A673 (cell line): ENCODE data around the gene POMP. TPM values are rescaled to one million over a fixed set of nuclear protein-coding genes. Genes with fewer than 3 reads are reported as not detected.

Experiments used
- BruUV-seq: library from RNA; stranded (reverse); fragments of 400-500 nt; replicated peaks from 2 replicates; lab custom pipeline; 2021; lab: Mats Ljungman, UMichigan
- CTCF ChIA-PET: fragments of 300-600 bp; sonication (Branson Sonifier 250); formaldehyde crosslinking; loops from one replicate; lab custom pipeline; 2022; ENCODE audit warnings: antibody characterized with exemption; lab: Charles Lee
- POLR2A ChIA-PET: fragments of 300-600 bp; sonication (Branson Sonifier 250); formaldehyde crosslinking; loops from one replicate; lab custom pipeline; 2022; ENCODE audit warnings: antibody characterized with exemption; ENCODE audit not compliant: low non-redundant PET; lab: Charles Lee
- DNase-seq: peaks from one replicate; pipeline ENCODE4 v3.0.0-alpha.2; 2015; ENCODE audit warnings: low spot score
- H3K27ac ChIP-seq: fragments of 200-600 bp; sonication (generic); 2 replicates; pipeline ENCODE4 v1.5.1; 2016; ENCODE audit warnings: mixed run types, low read depth, mild to moderate bottlenecking, mixed read lengths, antibody characterized with exemption, low read length; ENCODE audit not compliant: poor library complexity, severe bottlenecking
- H3K27me3 ChIP-seq: fragments of 200-600 bp; sonication (generic); replicated peaks from 2 replicates; pipeline ENCODE4 v1.6.1; 2017; ENCODE audit warnings: mixed run types, low read depth, mild to moderate bottlenecking, mixed read lengths, antibody characterized with exemption, low read length; ENCODE audit not compliant: insufficient read depth, poor library complexity
- H3K36me3 ChIP-seq: fragments of 200-600 bp; sonication (generic); 2 replicates; pipeline ENCODE4 v1.6.1; 2016; ENCODE audit warnings: mixed run types, mild to moderate bottlenecking, mixed read lengths, antibody characterized with exemption, low read length; ENCODE audit not compliant: insufficient read depth, poor library complexity, severe bottlenecking
- H3K4me1 ChIP-seq: fragments of 200-600 bp; sonication (generic); 2 replicates; pipeline ENCODE4 v1.6.1; 2017; ENCODE audit warnings: mixed run types, mild to moderate bottlenecking, mixed read lengths, antibody characterized with exemption, low read length; ENCODE audit not compliant: insufficient read depth, poor library complexity, severe bottlenecking
- H3K4me3 ChIP-seq: fragments of 200-600 bp; sonication (generic); 2 replicates; pipeline ENCODE4 v1.5.1; 2016; ENCODE audit warnings: low read depth, mixed run types, mild to moderate bottlenecking, mixed read lengths, low read length; ENCODE audit not compliant: poor library complexity, severe bottlenecking
- H3K9me3 ChIP-seq: fragments of 200-600 bp; sonication (generic); 2 replicates; pipeline ENCODE4 v1.6.1; 2016; ENCODE audit warnings: mixed run types, low read depth, mild to moderate bottlenecking, mixed read lengths, antibody characterized with exemption, low read length; ENCODE audit not compliant: poor library complexity, severe bottlenecking
- CTCF ChIP-seq: fragments of 300-800, 200-600 bp; sonication (generic); conservative IDR thresholded peaks from 2 replicates; pipeline ENCODE4 v1.5.1; 2017; ENCODE audit warnings: low read depth, mild to moderate bottlenecking, antibody characterized with exemption, low read length, moderate library complexity, mixed read lengths
- EZH2 ChIP-seq: fragments of 200-600 bp; sonication (generic); IDR thresholded peaks from 2 replicates; pipeline ENCODE4 v1.6.1; 2017; ENCODE audit warnings: borderline replicate concordance, low read depth, mild to moderate bottlenecking, mixed read lengths, antibody characterized with exemption, low read length; ENCODE audit not compliant: poor library complexity, severe bottlenecking
- intact Hi-C: fragments of 100-400 bp; cut with micrococcal nuclease; formaldehyde crosslinking; loops from one replicate; pipeline ENCODE4 v1.10.0; 2022; ENCODE audit not compliant: unreplicated experiment
- total RNA-seq: library from RNA; stranded (reverse); gene quantifications from 2 replicates; pipeline ENCODE4 v1.2.3, GENCODE V29; 2021

Gene POMP
- total RNA-seq, 1 experiment from 2014 or later = 185 TPM

- peaks cover 13% of the 10 kb centered on the region for H3K4me1 ChIP-seq
- H3K36me3 ChIP-seq = no peaks in the 10 kb centered on the region
- DNase-seq = no peak
- CTCF ChIA-PET = no interaction called here
- intact Hi-C loops = no loop called here
- H3K27ac ChIP-seq = no peak overlapping the region
- no peaks in the 10 kb centered on the region for H3K9me3 ChIP-seq
- POLR2A ChIA-PET = no interaction called here
- TF ChIP-seq EZH2 (no peak), CTCF (no peak)
- no TSS peak for BruUV-seq
- no peaks in the 10 kb centered on the region for H3K27me3 ChIP-seq
- no peak overlapping the region for H3K4me3 ChIP-seq
These were observed 7.0 kb upstream of the POMP start for GRCh38 chr13:28651810-28652401.

- ChIA-PET POLR2A (interaction anchor here (0.6 kb wide), 1 partner anchor 582 kb away, joined by 9 read pairs; no protein-coding TSS in a partner anchor), CTCF (no interaction called here)
- intact Hi-C loops = no loop called here
- TF ChIP-seq CTCF (no peak), EZH2 (no peak)
- no peaks in the 10 kb centered on the region for H3K27me3 ChIP-seq
- no peak overlapping the region for H3K4me3 ChIP-seq
- peaks cover 13% of the 10 kb centered on the region for H3K4me1 ChIP-seq
- no peak for DNase-seq
- H3K36me3 ChIP-seq = no peaks in the 10 kb centered on the region
- BruUV-seq = no TSS peak
- no peaks in the 10 kb centered on the region for H3K9me3 ChIP-seq
- no peak overlapping the region for H3K27ac ChIP-seq
These were observed 5.8 kb upstream of the POMP start for GRCh38 chr13:28653111-28653510.

GRCh38 chr13:28654276-28654675, 4.7 kb upstream of the POMP start:
- H3K4me3 ChIP-seq = no peak overlapping the region
- DNase-seq = no peak
- H3K27me3 ChIP-seq = no peaks in the 10 kb centered on the region
- no peaks in the 10 kb centered on the region for H3K9me3 ChIP-seq
- BruUV-seq = no TSS peak
- intact Hi-C loops = no loop called here
- POLR2A ChIA-PET = no interaction called here
- H3K27ac ChIP-seq = no peak overlapping the region
- CTCF ChIA-PET = interaction anchor here (0.6 kb wide), 1 partner anchor 63 kb away, joined by 14 read pairs; no protein-coding TSS in a partner anchor
- no peaks in the 10 kb centered on the region for H3K36me3 ChIP-seq
- H3K4me1 ChIP-seq = peaks cover 13% of the 10 kb centered on the region
- TF ChIP-seq CTCF = no peak
- TF ChIP-seq EZH2 = no peak
